ENCODE results near the gene PNP. TPM values are rescaled to one million over a fixed set of nuclear protein-coding genes. Genes with fewer than 3 reads are reported as not detected.
A peak's percentile ranks its signal among the peaks of the same experiment; 100 is the strongest.

PNP gene
- total and polyA plus RNA-seq, 7 donors: 5.5 to 121 (median 32.3) TPM

DNA sequence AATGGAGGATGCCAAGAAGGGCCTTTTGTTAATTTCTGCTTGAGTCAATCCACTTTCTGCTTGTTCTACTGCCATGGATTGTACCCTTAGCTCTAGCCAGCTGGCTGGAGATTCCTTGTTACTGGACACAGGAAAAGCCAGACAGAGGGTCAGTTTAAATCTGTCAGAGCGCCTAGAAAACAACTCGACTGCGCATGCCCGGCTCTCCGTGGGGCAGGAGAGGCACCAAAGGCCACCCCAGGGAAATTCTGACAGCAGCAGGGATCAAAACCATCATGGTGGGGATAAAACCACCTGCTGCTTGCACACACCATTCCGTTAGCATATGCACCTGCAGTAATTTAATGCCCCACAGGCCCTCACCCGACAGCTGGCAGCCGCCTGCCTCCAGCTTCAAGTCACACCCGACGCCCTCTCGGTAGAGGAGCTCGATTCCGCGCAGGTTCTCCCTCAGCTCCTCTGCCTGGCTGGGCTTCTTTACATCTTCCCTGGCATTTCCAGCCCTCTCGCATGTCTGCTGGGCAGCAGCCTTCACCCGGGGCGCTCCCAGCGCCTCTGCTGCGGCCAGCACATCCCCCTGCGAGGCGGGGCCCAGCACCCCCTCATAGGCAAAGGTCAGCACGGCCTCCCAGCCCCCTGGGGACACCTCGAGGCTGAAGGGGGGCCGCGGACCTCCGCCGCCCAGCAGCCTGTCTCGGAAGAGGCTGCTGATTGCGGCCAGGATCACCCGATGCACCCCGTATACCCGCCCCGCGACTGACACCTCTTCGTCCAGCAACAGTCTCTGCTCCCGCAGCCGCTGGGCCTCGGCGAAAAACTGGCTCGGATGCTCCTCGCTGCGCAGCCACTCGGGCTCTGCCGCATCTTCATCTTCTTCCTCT lies 34.3 kb upstream of the PNP start:
- TF ChIP-seq POLR2AphosphoS5 (IDR thresholded peaks at IDR 0.05) (peak in 2 of 4 donors; percentile 23 to 28), EP300 (IDR thresholded peaks at IDR 0.05) (no peak)
- H3K36me3 ChIP-seq: no peaks in the 10 kb centered on the region
- H3K27me3 ChIP-seq: peaks cover 0 to 14% (median 0%) of the 10 kb centered on the region in 3 donors
- H3K4me1 ChIP-seq: peaks cover 0 to 13% (median 10%) of the 10 kb centered on the region in 4 donors
- intact Hi-C loops (cut with DNase I): no loop called here
- DNase-seq: peak; percentile 80
- WGBS, 2 donors: 61 to 72% methylated on average over 44 of the region's 44 CpGs
- H3K27ac ChIP-seq: peak overlapping the region; percentile 50 to 71 (median 62)
- H3K4me3 ChIP-seq: peak overlapping the region; percentile 5 to 46 (median 38)
- no peaks in the 10 kb centered on the region for H3K9me3 ChIP-seq

DNA sequence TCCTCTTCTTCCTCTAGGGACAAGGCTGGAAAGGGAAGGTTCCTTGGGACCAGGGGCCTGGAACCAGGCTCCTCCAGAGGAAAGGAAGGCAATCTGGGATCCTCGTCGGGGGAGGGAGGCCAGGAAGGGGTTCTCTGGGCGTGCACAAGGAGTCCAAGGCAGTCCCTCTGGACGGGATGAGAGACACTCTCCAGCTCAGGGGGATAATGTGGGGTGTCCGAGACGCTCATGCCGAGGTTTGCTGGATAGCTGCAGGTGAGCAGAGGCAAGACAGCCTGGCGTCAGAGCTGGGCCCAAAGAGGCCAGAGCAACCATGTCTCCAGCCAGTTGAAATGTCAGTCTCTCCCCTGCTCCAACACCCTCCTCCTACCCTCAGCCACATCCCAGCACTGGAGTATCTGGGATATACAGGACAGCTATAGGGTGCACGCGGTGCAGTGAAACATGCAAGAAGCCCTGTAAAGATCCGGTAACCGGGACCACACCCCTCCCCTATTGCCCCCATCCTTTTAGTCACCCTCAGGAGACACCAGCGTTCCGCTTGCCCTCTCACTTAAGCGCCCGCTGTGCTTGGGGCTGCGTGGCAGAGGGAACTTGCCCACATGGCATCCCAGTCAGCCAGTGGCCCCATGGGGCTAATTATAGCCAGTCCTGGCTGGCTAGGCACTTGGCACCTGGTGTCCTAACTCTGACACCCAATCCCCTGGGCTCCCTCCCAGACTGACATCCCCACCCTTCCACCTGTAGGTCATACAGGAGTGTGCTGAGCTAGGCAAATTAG lies 33.4 kb upstream of the PNP start, which contains the start of gene KLHL33:
Gene KLHL33 (minus strand): TSS at position 585 of the 781 bp plus-strand sequence. CDS start 355 bp downstream, at position 230.
- H3K36me3 ChIP-seq: no peaks in the 10 kb centered on the region
- peak within 1 kb of the TSS; percentile 5 to 46 (median 38) for H3K4me3 ChIP-seq
- intact Hi-C loops (cut with DNase I): no loop called here
- TF ChIP-seq POLR2A (IDR thresholded peaks at IDR 0.05): no peak
- H3K4me1 ChIP-seq: peaks cover 0 to 13% (median 10%) of the 10 kb centered on the region in 4 donors
- H3K9me3 ChIP-seq: no peaks in the 10 kb centered on the region
- peaks cover 0 to 14% (median 0%) of the 10 kb centered on the region in 3 donors for H3K27me3 ChIP-seq
- peak within 1 kb of the TSS; percentile 50 to 71 (median 62) for H3K27ac ChIP-seq
- 86 to 93% methylated on average over 17 of the region's 17 CpGs for WGBS, 2 donors
- DNase-seq: no peak

DNA sequence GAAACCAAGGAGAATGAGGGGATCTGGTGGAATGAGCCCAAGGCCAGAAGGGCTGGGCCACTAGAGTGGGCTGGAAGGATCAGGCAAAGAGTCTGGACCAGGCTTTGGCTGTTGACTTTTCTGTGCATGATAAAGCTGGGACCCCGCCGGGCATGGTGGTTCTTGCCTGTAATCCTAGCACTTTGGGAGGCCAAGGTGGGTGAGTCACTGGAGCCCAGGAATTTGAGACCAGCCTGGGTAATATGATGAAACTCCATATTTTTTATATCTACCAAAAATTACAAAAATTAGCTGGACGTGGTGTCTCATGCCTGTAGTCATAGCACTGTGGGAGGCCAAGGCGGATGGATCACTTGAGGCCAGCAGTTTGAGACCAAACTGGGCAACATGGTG lies 32.8 kb upstream of the PNP start:
- Histone ChIP-seq H3K4me1 (peaks cover 0 to 13% (median 10%) of the 10 kb centered on the region in 4 donors), H3K9me3 (no peaks in the 10 kb centered on the region), H3K36me3 (no peaks in the 10 kb centered on the region), H3K27me3 (peaks cover 0 to 14% (median 0%) of the 10 kb centered on the region in 3 donors), H3K27ac (no peak overlapping the region), H3K4me3 (no peak overlapping the region)
- TF ChIP-seq POLR2A (IDR thresholded peaks at IDR 0.05): no peak
- TF ChIP-seq, protein P1, sequence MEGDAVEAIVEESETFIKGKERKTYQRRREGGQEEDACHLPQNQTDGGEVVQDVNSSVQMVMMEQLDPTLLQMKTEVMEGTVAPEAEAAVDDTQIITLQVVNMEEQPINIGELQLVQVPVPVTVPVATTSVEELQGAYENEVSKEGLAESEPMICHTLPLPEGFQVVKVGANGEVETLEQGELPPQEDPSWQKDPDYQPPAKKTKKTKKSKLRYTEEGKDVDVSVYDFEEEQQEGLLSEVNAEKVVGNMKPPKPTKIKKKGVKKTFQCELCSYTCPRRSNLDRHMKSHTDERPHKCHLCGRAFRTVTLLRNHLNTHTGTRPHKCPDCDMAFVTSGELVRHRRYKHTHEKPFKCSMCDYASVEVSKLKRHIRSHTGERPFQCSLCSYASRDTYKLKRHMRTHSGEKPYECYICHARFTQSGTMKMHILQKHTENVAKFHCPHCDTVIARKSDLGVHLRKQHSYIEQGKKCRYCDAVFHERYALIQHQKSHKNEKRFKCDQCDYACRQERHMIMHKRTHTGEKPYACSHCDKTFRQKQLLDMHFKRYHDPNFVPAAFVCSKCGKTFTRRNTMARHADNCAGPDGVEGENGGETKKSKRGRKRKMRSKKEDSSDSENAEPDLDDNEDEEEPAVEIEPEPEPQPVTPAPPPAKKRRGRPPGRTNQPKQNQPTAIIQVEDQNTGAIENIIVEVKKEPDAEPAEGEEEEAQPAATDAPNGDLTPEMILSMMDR (IDR thresholded peaks at IDR 0.05): no peak
- DNase-seq: no peak
- intact Hi-C loops (cut with DNase I): no loop called here
- 96% methylated on average over 4 of the region's 4 CpGs for WGBS, 2 donors

DNA sequence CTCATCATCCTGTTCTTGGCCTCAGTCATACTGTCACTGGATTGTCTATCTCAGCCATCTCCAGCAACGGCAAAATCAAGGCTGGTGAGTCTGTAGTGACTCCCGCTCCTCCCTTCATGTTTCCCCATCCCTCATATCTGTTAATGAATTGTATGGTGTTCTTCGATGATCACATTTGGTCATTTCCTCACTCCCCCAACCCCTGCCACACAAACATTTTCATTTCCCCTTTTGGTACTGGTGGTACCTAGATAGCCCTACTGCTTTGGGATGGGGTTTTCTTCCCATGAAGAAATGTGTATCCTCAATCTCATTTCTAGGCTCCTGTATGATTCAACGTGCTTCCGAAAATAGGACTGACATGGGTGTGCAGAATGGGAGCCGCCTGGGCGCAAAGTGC lies 30.5 kb upstream of the PNP start:
- Histone ChIP-seq H3K9me3 (no peaks in the 10 kb centered on the region), H3K27ac (no peak overlapping the region), H3K4me1 (peaks cover 0 to 13% (median 10%) of the 10 kb centered on the region in 4 donors), H3K4me3 (no peak overlapping the region), H3K36me3 (no peaks in the 10 kb centered on the region), H3K27me3 (peaks cover 0 to 14% (median 0%) of the 10 kb centered on the region in 3 donors)
- WGBS, 2 donors: 87 to 94% methylated on average over 7 of the region's 7 CpGs
- TF ChIP-seq EP300 (IDR thresholded peaks at IDR 0.05) (no peak), POLR2A (IDR thresholded peaks at IDR 0.05) (no peak), POLR2AphosphoS5 (IDR thresholded peaks at IDR 0.05) (no peak)
- TF ChIP-seq, protein P1 (IDR thresholded peaks at IDR 0.05): no peak
- DNase-seq: no peak
- intact Hi-C loops (cut with DNase I): no loop called here

DNA sequence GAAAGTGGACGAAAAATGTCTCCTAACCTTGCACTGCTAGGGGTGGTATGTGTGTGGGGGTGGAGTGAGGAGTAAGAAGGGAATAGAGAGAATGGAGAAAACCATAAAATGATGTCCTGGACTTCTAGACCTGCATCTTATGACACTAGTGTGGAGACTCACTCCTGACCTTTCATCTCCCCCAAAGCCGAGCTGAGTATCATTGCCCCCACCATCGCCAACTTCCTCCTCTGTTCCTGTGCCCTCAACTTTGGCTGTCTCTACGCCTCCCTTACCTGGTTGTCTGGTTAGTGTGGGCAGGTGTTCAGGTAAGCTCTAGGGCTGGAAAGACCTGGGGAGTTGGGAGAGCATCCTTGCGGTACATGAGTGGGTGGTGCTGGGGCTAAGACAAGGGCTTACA lies 28.7 kb upstream of the PNP start:
- Histone ChIP-seq H3K4me3 (no peak overlapping the region), H3K27me3 (peaks cover 0 to 9% (median 0%) of the 10 kb centered on the region in 3 donors), H3K27ac (no peak overlapping the region), H3K9me3 (no peaks in the 10 kb centered on the region), H3K4me1 (peaks cover 0 to 5% (median 3%) of the 10 kb centered on the region in 4 donors), H3K36me3 (peaks cover 0 to 4% (median 1%) of the 10 kb centered on the region in 4 donors)
- no peak for DNase-seq
- TF ChIP-seq, protein P1 (IDR thresholded peaks at IDR 0.05): no peak
- TF ChIP-seq EP300 (IDR thresholded peaks at IDR 0.05) (no peak), POLR2A (IDR thresholded peaks at IDR 0.05) (no peak), POLR2AphosphoS5 (IDR thresholded peaks at IDR 0.05) (no peak)
- intact Hi-C loops (cut with DNase I): no loop called here
- 88 to 90% methylated on average over 5 of the region's 5 CpGs for WGBS, 2 donors
